Activated naive CD8-positive, alpha-beta T cell treated with anti-CD3 and anti-CD28 coated beads, Interleukin-2, amount 50 U/mL, for 16 hours (primary cell): Measurements from ENCODE around the gene PRIMPOL.

Experiments
- DNase-seq: peaks from one replicate; pipeline ENCODE4 v3.0.0-alpha.2; 2020; ENCODE audit warnings: low read depth, low spot score

The PRIMPOL gene

GRCh38 chr4:184668096-184668495 is 18.6 kb downstream of the PRIMPOL start:
- no peak for DNase-seq

GRCh38 chr4:184668511-184669114 is 19.1 kb downstream of the PRIMPOL start:
- no peak for DNase-seq

- no peak for DNase-seq
Measured at GRCh38 chr4:184669251-184669650, 19.7 kb downstream of the PRIMPOL start.

DNA sequence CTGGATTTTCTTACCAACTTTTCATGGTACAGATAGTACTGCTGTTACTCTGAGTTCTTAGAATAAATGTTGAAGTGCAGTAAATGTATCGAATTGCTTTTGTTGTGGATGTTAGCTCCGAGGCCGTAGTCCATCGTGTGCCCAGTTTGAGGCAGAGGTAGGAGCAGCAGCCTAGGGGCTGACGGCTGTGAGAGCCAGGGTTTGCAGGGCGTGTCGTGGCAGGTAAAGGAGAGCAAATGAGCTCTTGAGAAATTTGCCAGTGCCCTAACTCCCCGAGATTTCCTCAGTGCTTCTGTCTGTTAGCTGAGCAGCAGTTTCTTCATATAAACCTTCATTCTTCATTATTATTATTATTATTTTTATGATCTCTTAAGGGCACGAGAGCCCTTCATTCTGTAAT is 21.6 kb downstream of the PRIMPOL start:
- no peak for DNase-seq

DNA sequence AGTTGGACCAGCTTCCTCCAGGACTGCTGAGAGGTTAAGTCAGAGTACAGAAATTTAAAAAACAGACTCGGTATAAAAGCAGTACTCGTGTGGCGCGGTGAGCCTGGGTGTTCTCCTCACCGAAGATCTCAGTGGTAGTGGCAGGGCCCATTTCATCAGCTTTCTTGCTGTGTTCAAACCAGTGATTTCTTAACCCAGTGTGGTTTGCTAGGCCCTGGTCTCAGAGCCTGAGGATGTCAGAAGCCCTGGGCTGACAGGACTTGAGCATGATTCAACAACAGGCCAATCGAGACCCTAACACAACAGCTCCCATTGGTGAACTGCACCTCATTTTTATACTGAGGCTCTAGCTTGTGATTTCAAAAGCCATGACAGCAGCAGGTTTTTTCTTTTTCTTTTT is 23.2 kb downstream of the PRIMPOL start:
- DNase-seq = no peak

GRCh38 chr4:184674011-184674410 is 24.5 kb downstream of the PRIMPOL start:
- no peak for DNase-seq

- no peak for DNase-seq
Measured at GRCh38 chr4:184675018-184675417, 25.5 kb downstream of the PRIMPOL start.

DNA sequence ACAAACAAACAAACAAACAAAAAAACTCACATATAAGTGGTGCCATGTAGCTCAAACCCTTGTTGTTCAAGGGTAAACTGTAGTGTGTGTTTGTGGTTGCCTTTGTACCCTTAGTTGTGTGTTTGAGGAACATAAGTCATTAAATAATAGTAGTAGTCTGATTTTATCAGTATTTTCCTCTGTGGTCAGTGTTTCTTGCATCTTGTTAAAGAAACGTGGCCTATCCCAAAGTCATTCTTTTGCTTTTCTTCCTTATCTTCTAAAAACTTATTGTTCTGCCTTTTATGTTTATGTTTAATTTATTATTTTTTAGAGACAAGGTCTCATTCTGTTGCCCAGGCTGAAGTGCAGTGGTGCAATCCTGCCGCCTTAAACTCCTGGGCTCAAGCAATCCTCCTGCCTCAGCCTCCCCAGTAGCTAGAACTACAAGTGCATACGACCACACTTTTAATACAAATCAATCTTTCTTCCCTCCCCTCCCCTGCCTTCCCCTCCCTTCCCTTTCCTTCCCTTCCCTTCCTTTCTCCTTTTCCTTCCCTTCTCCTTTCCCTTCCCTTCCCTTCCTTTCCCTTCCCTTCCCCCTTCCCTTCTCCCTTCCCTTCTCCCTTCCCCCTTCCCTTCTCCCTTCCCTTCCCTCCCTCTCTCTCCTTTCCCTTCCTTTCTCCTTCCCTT is 26.4 kb downstream of the PRIMPOL start:
- DNase-seq = no peak

DNA sequence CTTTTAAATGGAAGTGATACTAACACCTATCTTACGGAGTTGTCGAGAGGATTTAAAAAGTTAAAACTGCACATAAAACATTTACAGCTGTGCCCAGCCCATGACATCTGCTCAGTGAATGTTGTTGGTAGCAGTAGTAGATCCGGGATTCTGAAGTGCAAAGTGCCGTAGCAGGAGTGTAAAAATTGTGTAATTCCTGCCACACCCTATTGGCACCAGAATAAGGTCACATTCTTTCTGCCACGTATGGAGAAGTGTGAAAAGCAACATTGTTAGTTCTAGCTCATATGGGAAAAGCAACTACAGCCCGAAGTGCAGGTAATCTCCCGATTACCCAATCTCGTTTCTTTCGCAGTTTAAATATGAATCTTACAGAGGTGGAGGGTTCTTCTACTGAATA is 31.2 kb downstream of the PRIMPOL start:
- DNase-seq = no peak

GRCh38 chr4:184681916-184682315 is 32.4 kb downstream of the PRIMPOL start:
- no peak for DNase-seq

GRCh38 chr4:184684491-184685189 is 35.1 kb downstream of the PRIMPOL start:
- no peak for DNase-seq

DNA sequence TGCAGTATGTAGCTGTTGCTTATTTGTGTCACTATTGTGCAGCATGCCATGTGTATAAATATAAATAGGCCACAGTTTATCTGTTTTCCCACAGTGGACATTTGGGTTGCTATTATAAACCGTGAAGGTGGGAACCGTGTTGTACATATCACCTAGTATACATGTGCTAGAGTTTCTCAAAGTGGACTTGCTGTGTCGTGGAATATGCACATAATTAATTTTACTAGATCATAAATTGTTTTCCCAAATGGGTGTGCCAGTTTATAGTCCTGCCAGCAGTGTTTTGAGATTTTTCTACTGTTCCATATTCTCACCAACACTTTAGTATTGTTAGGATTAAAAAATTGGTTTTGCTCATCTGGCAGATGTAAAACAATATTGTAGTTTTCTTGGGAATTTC is 38.5 kb downstream of the PRIMPOL start:
- DNase-seq = no peak

DNA sequence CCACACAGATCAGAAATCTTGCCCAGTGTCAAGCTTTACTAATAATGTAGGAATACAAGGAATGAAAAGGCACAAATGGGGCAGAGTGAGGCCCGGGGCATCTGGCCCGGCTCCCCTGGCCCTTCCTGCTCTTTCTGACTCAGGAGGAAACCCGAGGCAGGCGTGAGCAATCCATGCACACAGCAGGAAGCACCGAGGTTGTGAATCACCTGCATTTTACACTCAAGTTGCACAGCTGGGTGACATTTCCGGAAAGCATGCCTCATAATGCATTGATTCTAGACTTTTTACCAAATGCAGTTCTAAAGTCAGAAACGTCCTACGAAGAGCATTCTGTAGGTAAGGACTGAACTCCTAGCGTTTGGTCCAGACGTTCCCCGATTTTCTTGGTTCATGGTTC is 38.9 kb downstream of the PRIMPOL start:
- no peak for DNase-seq

DNA sequence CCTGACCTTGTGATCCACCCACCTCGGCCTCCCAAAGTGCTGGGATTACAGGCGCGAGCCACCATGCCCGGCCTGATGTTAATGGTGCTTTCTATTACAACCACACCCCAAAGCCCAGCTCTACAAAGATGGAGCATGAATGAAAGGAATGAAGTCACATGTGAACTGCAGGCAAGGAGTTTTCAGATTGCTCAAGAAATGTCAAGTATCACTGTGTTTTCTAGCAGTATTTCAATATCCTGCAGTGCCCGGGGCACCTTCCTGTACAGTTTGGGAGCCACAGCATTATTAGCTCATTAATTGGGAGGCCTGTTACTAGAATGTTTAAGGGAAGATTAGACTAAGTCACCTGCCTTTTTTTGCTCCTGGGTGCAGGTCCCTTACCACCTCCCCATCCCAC is 40.1 kb downstream of the PRIMPOL start:
- DNase-seq = no peak

DNA sequence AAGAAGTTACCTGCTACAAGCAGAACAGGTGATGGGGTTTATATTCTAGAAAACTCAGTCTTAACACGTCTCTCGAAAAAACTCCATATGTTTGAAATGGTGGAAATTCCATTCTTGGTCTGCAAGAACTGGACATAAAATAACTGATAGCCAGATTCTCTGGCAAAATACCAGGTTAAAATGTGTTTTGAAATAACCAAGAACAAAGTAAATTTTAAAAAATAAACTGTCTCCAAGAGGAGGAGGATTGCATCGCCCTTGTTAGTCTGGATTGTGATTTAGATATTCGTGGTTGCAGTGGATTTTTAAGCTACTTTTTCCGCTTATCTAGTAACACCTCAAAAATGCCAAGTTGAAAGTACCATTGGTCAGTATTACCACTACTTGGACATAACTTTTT is 43.5 kb downstream of the PRIMPOL start:
- no peak for DNase-seq

GRCh38 chr4:184694412-184694956 is 44.9 kb downstream of the PRIMPOL start:
- DNase-seq = no peak

DNA sequence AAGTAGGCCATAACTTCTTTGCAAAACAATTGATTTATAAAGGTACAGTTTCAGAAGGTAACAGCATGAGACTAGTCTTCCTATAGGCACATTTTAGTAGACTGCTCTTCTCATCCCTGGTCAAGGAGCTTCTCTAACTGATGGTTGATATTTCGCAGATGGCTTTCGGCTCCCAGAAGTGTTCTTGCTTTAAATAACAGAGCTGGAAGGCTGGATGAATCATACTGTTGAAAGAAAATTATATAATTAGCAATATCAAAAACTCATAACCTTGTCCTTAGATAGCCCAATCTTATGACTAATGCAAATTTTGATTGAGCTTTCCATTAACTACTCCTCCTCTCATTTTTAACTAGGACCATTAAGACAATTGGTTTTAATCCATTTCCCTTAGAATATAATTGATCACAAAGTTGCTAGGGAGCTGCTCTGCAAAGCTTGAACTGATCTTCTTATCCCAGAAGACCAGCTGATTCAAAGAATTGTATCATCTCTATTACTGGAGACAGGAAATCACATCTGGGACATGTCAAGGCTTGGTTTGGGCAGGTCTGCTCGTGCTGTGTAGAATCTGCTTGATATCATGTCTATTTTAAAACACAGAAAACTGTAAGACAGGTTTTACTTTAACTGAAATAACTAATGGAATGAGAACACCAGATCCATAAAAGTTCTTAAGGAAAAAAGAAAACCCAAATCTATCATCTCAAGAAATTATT is 45.8 kb downstream of the PRIMPOL start:
- DNase-seq = no peak

DNA sequence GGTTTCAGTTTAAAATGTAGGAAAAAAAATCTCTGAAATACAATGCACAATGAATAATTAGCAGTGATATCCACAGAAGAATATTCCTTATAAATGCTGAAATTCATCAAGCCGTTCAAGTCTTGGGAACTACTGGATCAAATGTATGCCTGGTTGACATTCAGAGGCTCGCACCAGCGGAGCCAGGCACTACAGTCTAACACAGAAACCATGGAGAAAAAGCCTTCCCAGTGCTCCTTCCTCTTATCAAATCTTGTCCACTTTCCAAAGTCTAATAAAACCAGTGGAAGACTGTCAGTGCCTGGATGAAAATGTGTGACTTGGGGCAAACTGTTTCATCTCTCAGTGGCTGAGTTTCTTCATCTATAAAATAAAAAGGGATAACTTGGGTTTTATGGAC is 48.4 kb downstream of the PRIMPOL start:
- DNase-seq = no peak

DNA sequence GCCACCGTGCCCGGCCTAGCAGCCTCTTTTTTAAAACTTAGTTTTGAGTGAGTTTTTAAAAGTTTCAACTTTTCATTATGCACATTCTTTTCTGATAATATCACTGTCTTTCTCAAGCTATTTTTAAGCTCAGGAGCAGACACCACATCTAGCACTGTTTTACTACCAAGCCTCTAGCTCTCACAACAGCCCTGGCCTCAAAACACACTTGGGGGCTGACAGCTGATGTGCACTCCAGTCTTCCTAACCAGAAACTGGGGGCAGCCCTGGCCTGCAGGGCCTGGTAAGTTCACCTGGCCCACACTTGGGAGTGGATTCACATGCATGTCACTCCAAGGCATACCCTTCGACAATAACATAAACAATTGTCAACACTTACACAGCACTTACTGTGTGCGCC is 50.4 kb downstream of the PRIMPOL start:
- DNase-seq = no peak

- DNase-seq = no peak
Measured at GRCh38 chr4:184702114-184702513, 52.6 kb downstream of the PRIMPOL start.

DNA sequence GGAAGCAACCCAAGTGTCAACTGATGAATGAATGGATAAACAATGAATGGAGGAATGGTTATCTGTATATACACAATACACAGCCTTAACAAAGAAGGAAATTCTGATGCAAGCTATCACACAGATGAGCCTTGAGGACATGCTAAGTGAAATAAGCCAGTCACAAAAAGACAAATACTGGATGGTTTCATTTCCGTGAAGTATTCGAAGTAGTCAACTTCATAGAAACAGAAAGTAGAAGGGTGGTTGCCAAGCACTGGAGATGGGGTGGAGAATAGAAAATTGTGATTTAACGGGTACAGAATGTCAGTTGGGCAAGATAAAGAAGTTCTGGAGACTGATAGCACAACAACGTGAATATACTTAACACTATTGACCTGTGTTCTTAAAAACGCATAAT is 56.2 kb downstream of the PRIMPOL start:
- no peak for DNase-seq

- DNase-seq = no peak
Measured at GRCh38 chr4:184706453-184706852, 56.9 kb downstream of the PRIMPOL start.
